GM12878 (cell line): ENCODE data around the gene GGCX. TPM values are rescaled to one million over a fixed set of nuclear protein-coding genes. Genes with fewer than 3 reads are reported as not detected.
A peak's percentile ranks its signal among the peaks of the same experiment; 100 is the strongest.

Experiments used
- ATF7 ChIP-seq: fragments of 450-650 bp; IDR thresholded peaks from 2 replicates; pipeline ENCODE4 v1.6.1; 2016; ENCODE audit warnings: low read depth, mild to moderate bottlenecking
- CREB1 ChIP-seq: IDR thresholded peaks from 2 replicates; pipeline ENCODE4 v1.6.1; 2012; ENCODE audit warnings: low read depth, mild to moderate bottlenecking, inconsistent platforms
- IKZF1 ChIP-seq: fragments of 450-650 bp; conservative IDR thresholded peaks from 2 replicates; pipeline ENCODE4 v1.6.1; 2017; ENCODE audit warnings: antibody characterized with exemption, mild to moderate bottlenecking
- LARP7 ChIP-seq: fragments of 450-650 bp; IDR thresholded peaks from 2 replicates; pipeline ENCODE4 v1.6.1; 2017; ENCODE audit warnings: mild to moderate bottlenecking
- MTA2 ChIP-seq: fragments of 450-650 bp; IDR thresholded peaks from 2 replicates; pipeline ENCODE4 v1.6.1; 2016; ENCODE audit warnings: low read depth, mild to moderate bottlenecking, moderate library complexity
- NR2C2 ChIP-seq: IDR thresholded peaks from 2 replicates; pipeline ENCODE4 v1.6.1; 2011; ENCODE audit warnings: borderline replicate concordance, low read depth; ENCODE audit not compliant: control insufficient read depth, insufficient read length
- NR2F1 ChIP-seq: fragments of 450-650 bp; conservative IDR thresholded peaks from 2 replicates; pipeline ENCODE4 v1.6.1; 2017; ENCODE audit warnings: mild to moderate bottlenecking
- PKNOX1 ChIP-seq: fragments of 450-650 bp; IDR thresholded peaks from 2 replicates; pipeline ENCODE4 v1.6.1; 2016; ENCODE audit warnings: mild to moderate bottlenecking
- POLR2AphosphoS5 ChIP-seq: IDR thresholded peaks from 2 replicates; pipeline ENCODE4 v1.6.1; 2011; ENCODE audit warnings: mild to moderate bottlenecking, low read length, inconsistent platforms
- STAT3 ChIP-seq: IDR thresholded peaks from 2 replicates; pipeline ENCODE4 v1.6.1; 2011; ENCODE audit warnings: low read depth, low read length, improper control_type of control experiment
- TAF1 ChIP-seq: IDR thresholded peaks from 2 replicates; pipeline ENCODE4 v1.6.1; 2011; ENCODE audit warnings: mild to moderate bottlenecking, low read depth, low read length, borderline replicate concordance
- ZBED1 ChIP-seq: IDR thresholded peaks from 2 replicates; pipeline ENCODE4 v1.6.1; 2016; ENCODE audit warnings: borderline replicate concordance
- ZNF274 ChIP-seq: IDR thresholded peaks from one replicate; pipeline ENCODE4 v1.8.0; 2011; ENCODE audit not compliant: insufficient read length, insufficient read depth
- polyA plus RNA-seq, 11 experiments: library from polyadenylated mRNA; depleted of rRNA in 4 of 11; unstranded in 6 of 11; stranded (reverse) in 5 of 11; fragments of >200 nt; fragmentation: Nextera tagmentation in 4 of 11; fragmentation: Illumina TruSeq in 1 of 11; extraction: Ambion mirVana in 4 of 11; extraction: Trizol in 1 of 11; gene quantifications; 1 replicate in 1 of 11; 2 replicates in 10 of 11; pipeline versions ENCODE4 v1.2.1 to v1.2.3, GENCODE V29; 2011 to 2016; ENCODE audit warnings: inconsistent platforms in 2 of 11, missing spikeins in 2 of 11, low read depth in 1 of 11
- total RNA-seq, 4 experiments: library from RNA; depleted of rRNA in 3 of 4; stranded (reverse); fragments of >200 nt in 3 of 4; fragmentation: Illumina TruSeq in 1 of 4; extraction: Trizol in 1 of 4; gene quantifications; 2 replicates each; pipeline versions ENCODE4 v1.2.1 to v1.2.3, GENCODE V29; 2013 to 2021
- TF ChIP-seq, protein P1 (sequence below): IDR thresholded peaks from 2 replicates; pipeline ENCODE4 v1.6.1; 2012; ENCODE audit warnings: improper control_type of control experiment, low read depth, low read length; ENCODE audit not compliant: insufficient replicate concordance
- TF ChIP-seq, protein P2 (sequence below): fragments of 450-650 bp; IDR thresholded peaks from 2 replicates; pipeline ENCODE4 v1.6.1; 2016; ENCODE audit warnings: mild to moderate bottlenecking, moderate library complexity, borderline replicate concordance
- TF ChIP-seq, protein P3 (sequence below): fragments of 450-650 bp; IDR thresholded peaks from 2 replicates; pipeline ENCODE4 v1.6.1; 2017; ENCODE audit warnings: mild to moderate bottlenecking, low read depth, inconsistent platforms; ENCODE audit not compliant: poor library complexity, severe bottlenecking

GGCX gene
- total and polyA plus RNA-seq, 10 of the 15 experiments (the other 5 are each of a cell fraction or from before 2014, with no cell fraction given) = 18.1 to 52.7 (median 25.0) TPM

DNA sequence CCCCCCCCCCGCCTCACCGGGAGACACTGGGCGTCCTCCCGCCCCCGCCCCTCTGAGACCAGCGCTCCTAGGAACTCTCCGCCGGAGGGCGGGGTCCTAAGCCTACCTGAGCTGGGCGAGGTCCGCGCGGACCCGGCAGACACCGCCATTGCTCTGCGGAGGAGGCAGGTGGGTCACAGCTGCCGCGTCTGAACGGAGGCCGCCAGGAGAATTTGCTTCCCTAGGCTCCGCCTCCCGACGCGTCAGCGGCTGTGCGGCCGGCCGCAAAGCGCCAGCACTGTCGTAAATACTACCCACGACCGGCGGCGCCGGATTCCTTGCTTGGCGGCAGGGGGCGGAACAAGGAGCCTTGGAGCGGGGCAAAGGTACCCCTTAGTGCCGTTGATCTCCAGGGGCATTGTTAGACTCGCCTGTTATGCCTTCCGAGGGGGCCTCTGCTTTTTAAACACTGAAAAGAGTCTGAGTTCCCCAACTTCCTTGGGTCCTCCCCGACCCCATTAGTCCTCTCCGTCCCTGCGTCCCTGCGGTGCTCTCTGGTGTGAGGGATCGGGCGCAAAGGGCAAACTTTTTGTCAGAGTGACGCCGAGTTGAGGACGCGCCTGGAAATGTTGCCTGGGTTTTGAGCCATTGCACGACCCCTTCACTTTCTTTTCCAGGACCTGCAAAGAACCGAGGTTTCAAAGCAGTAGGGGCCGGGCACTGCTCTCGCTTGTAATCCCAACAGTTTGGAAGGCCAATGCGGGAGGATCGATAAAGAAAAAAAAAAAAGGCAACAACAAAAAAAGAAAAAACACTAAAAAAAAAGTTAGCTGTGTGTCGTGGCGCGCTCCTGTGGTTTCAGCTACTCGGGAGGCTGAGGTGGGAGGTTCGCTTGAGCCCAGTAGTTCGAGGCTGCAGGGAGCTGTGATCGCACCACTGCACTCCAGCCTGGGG lies at the start of gene GGCX (continued):
- TF ChIP-seq, protein P1, sequence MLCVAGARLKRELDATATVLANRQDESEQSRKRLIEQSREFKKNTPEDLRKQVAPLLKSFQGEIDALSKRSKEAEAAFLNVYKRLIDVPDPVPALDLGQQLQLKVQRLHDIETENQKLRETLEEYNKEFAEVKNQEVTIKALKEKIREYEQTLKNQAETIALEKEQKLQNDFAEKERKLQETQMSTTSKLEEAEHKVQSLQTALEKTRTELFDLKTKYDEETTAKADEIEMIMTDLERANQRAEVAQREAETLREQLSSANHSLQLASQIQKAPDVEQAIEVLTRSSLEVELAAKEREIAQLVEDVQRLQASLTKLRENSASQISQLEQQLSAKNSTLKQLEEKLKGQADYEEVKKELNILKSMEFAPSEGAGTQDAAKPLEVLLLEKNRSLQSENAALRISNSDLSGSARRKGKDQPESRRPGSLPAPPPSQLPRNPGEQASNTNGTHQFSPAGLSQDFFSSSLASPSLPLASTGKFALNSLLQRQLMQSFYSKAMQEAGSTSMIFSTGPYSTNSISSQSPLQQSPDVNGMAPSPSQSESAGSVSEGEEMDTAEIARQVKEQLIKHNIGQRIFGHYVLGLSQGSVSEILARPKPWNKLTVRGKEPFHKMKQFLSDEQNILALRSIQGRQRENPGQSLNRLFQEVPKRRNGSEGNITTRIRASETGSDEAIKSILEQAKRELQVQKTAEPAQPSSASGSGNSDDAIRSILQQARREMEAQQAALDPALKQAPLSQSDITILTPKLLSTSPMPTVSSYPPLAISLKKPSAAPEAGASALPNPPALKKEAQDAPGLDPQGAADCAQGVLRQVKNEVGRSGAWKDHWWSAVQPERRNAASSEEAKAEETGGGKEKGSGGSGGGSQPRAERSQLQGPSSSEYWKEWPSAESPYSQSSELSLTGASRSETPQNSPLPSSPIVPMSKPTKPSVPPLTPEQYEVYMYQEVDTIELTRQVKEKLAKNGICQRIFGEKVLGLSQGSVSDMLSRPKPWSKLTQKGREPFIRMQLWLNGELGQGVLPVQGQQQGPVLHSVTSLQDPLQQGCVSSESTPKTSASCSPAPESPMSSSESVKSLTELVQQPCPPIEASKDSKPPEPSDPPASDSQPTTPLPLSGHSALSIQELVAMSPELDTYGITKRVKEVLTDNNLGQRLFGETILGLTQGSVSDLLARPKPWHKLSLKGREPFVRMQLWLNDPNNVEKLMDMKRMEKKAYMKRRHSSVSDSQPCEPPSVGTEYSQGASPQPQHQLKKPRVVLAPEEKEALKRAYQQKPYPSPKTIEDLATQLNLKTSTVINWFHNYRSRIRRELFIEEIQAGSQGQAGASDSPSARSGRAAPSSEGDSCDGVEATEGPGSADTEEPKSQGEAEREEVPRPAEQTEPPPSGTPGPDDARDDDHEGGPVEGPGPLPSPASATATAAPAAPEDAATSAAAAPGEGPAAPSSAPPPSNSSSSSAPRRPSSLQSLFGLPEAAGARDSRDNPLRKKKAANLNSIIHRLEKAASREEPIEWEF = no peak
- TF ChIP-seq LARP7 (no peak), NR2F1 (0 out of 2 replicates have a peak, but pooled peaks have one; percentile 23), STAT3 (no peak), PKNOX1 (peak; percentile 31; the same call in 1 of the 2 replicates), IKZF1 (peak; percentile 65), CREB1 (peak; percentile 94), POLR2AphosphoS5 (peak; percentile 89), TAF1 (peak; percentile 88), ZBED1 (no peak), ATF7 (peak; percentile 28; the same call in 1 of the 2 replicates), MTA2 (0 out of 2 replicates have a peak, but pooled peaks have one; percentile 32), NR2C2 (no peak), ZNF274 (no peak)
- TF ChIP-seq, protein P2, sequence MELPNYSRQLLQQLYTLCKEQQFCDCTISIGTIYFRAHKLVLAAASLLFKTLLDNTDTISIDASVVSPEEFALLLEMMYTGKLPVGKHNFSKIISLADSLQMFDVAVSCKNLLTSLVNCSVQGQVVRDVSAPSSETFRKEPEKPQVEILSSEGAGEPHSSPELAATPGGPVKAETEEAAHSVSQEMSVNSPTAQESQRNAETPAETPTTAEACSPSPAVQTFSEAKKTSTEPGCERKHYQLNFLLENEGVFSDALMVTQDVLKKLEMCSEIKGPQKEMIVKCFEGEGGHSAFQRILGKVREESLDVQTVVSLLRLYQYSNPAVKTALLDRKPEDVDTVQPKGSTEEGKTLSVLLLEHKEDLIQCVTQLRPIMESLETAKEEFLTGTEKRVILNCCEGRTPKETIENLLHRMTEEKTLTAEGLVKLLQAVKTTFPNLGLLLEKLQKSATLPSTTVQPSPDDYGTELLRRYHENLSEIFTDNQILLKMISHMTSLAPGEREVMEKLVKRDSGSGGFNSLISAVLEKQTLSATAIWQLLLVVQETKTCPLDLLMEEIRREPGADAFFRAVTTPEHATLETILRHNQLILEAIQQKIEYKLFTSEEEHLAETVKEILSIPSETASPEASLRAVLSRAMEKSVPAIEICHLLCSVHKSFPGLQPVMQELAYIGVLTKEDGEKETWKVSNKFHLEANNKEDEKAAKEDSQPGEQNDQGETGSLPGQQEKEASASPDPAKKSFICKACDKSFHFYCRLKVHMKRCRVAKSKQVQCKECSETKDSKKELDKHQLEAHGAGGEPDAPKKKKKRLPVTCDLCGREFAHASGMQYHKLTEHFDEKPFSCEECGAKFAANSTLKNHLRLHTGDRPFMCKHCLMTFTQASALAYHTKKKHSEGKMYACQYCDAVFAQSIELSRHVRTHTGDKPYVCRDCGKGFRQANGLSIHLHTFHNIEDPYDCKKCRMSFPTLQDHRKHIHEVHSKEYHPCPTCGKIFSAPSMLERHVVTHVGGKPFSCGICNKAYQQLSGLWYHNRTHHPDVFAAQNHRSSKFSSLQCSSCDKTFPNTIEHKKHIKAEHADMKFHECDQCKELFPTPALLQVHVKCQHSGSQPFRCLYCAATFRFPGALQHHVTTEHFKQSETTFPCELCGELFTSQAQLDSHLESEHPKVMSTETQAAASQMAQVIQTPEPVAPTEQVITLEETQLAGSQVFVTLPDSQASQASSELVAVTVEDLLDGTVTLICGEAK = peak; percentile 53; the same call in 1 of the 2 replicates
- TF ChIP-seq, protein P3, sequence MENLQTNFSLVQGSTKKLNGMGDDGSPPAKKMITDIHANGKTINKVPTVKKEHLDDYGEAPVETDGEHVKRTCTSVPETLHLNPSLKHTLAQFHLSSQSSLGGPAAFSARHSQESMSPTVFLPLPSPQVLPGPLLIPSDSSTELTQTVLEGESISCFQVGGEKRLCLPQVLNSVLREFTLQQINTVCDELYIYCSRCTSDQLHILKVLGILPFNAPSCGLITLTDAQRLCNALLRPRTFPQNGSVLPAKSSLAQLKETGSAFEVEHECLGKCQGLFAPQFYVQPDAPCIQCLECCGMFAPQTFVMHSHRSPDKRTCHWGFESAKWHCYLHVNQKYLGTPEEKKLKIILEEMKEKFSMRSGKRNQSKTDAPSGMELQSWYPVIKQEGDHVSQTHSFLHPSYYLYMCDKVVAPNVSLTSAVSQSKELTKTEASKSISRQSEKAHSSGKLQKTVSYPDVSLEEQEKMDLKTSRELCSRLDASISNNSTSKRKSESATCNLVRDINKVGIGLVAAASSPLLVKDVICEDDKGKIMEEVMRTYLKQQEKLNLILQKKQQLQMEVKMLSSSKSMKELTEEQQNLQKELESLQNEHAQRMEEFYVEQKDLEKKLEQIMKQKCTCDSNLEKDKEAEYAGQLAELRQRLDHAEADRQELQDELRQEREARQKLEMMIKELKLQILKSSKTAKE = peak; percentile 56
